Measurements from ENCODE around the gene ROM1. TPM values are rescaled to one million over a fixed set of nuclear protein-coding genes. Genes with fewer than 3 reads are reported as not detected.

ROM1 gene
- total and polyA plus RNA-seq, 2 experiments from 2014 or later = 1.5 to 3.2 TPM

- Histone ChIP-seq H3K4me3 (peak overlapping the region; percentile 48), H3K79me2 (peaks cover 75% of the 10 kb centered on the region), H3K27ac (no peak overlapping the region), H3K9me3 (ENCODE audit: low read depth) (no peaks in the 10 kb centered on the region), H4K20me1 (ENCODE audit: insufficient read depth, poor library complexity, severe bottlenecking) (peaks cover 22% of the 10 kb centered on the region), H3K4me1 (ENCODE audit: insufficient read depth) (peaks cover 31% of the 10 kb centered on the region), H3K4me2 (peak overlapping the region; percentile 87), H3K27me3 (no peaks in the 10 kb centered on the region), H3K36me3 (replicated peaks; ENCODE audit: insufficient read depth, low read depth) (no peaks in the 10 kb centered on the region), H2AFZ (no peak overlapping the region), H3K9me2 (replicated peaks; ENCODE audit: insufficient read depth) (no peaks in the 10 kb centered on the region)
- WGBS (ENCODE audit: low lambda C conversion rate, missing lambda C conversion rate) = 72% methylated on average over 12 of the region's 12 CpGs
- DNase-seq (ENCODE audit: low spot score) = no peak
- TF ChIP-seq CTCF (IDR thresholded peaks at IDR 0.05; ENCODE audit: poor library complexity) = no peak
- no peak for TF ChIP-seq EZH2phosphoT487 (IDR thresholded peaks at IDR 0.05; ENCODE audit: low read depth, severe bottlenecking, unreplicated experiment)
Observed at GRCh38 chr11:62572431-62572830, 40.6 kb upstream of the ROM1 start.

- Histone ChIP-seq H3K4me2 (peak overlapping the region; percentile 87), H3K4me1 (ENCODE audit: insufficient read depth) (peaks cover 31% of the 10 kb centered on the region), H3K4me3 (peak overlapping the region; percentile 48), H3K27me3 (no peaks in the 10 kb centered on the region), H3K9me2 (replicated peaks; ENCODE audit: insufficient read depth) (no peaks in the 10 kb centered on the region), H3K27ac (peak overlapping the region; percentile 73), H3K36me3 (replicated peaks; ENCODE audit: insufficient read depth, low read depth) (no peaks in the 10 kb centered on the region), H2AFZ (peak overlapping the region; percentile 41), H3K79me2 (peaks cover 70% of the 10 kb centered on the region), H4K20me1 (ENCODE audit: insufficient read depth, poor library complexity, severe bottlenecking) (peaks cover 18% of the 10 kb centered on the region), H3K9me3 (ENCODE audit: low read depth) (no peaks in the 10 kb centered on the region)
- 1% methylated on average over 33 of the region's 33 CpGs for WGBS (ENCODE audit: low lambda C conversion rate, missing lambda C conversion rate)
- no peak for TF ChIP-seq EZH2phosphoT487 (IDR thresholded peaks at IDR 0.05; ENCODE audit: low read depth, severe bottlenecking, unreplicated experiment)
- no peak for TF ChIP-seq EZH2 (IDR thresholded peaks at IDR 0.05; ENCODE audit: borderline replicate concordance)
- no peak for TF ChIP-seq CTCF (IDR thresholded peaks at IDR 0.05; ENCODE audit: poor library complexity)
- peak; percentile 36 for DNase-seq (ENCODE audit: low spot score)
Observed at GRCh38 chr11:62573006-62573591, 40.0 kb upstream of the ROM1 start.

GRCh38 chr11:62573592-62574362 is 39.3 kb upstream of the ROM1 start, which contains the start of gene EEF1G:
Gene EEF1G, minus strand, starts transcription at chr11:62573891. Its CDS starts 49 bp downstream, at chr11:62573842.
- Histone ChIP-seq H3K4me3 (peak within 1 kb of the TSS; percentile 56), H3K9me3 (ENCODE audit: low read depth) (no peaks in the 10 kb centered on the region), H4K20me1 (ENCODE audit: insufficient read depth, poor library complexity, severe bottlenecking) (peaks cover 18% of the 10 kb centered on the region), H3K27ac (peak within 1 kb of the TSS; percentile 89), H3K4me2 (peak within 1 kb of the TSS; percentile 87), H3K36me3 (replicated peaks; ENCODE audit: insufficient read depth, low read depth) (no peaks in the 10 kb centered on the region), H3K4me1 (ENCODE audit: insufficient read depth) (peaks cover 31% of the 10 kb centered on the region), H2AFZ (peak within 1 kb of the TSS; percentile 42), H3K9me2 (replicated peaks; ENCODE audit: insufficient read depth) (no peaks in the 10 kb centered on the region), H3K79me2 (peaks cover 64% of the 10 kb centered on the region), H3K27me3 (no peaks in the 10 kb centered on the region)
- TF ChIP-seq EZH2 (IDR thresholded peaks at IDR 0.05; ENCODE audit: borderline replicate concordance) (no peak), CTCF (IDR thresholded peaks at IDR 0.05; ENCODE audit: poor library complexity) (no peak)
- WGBS (ENCODE audit: low lambda C conversion rate, missing lambda C conversion rate) = under 1% methylated on average over 41 of the region's 46 CpGs
- peak; percentile 100 for DNase-seq (ENCODE audit: low spot score)

All from hepatocyte (in vitro differentiated cells).